Activated T-helper 2 cell treated with anti-CD3 and anti-CD28 coated beads, Interferon-gamma antibody, Interleukin-2, Interleukin-4, amounts not matched to agents 10 μg/mL and 5 μg/mL and 100 μg/mL, durations not matched to agents 14 hours and 24 hours and 36 hours (primary cell): ENCODE results near the gene CTIF. TPM values are rescaled to one million over a fixed set of nuclear protein-coding genes. Genes with fewer than 3 reads are reported as not detected.

ENCODE experiments used
- DNase-seq: peaks from one replicate; pipeline ENCODE4 v3.0.0; 2021; ENCODE audit warnings: low spot score
- H3K27ac Mint-ChIP-seq: one replicate; pipeline ENCODE4 v1.8.0; 2021; ENCODE audit warnings: mixed read lengths
- H3K27me3 Mint-ChIP-seq: one replicate; pipeline ENCODE4 v1.8.0; 2021; ENCODE audit warnings: low read depth, mixed read lengths
- H3K36me3 Mint-ChIP-seq: one replicate; pipeline ENCODE4 v1.8.0; 2021; ENCODE audit warnings: low read depth, mixed read lengths
- H3K4me1 Mint-ChIP-seq: one replicate; pipeline ENCODE4 v1.8.0; 2021; ENCODE audit warnings: low read depth, mixed read lengths
- H3K4me3 Mint-ChIP-seq: one replicate; pipeline ENCODE4 v1.8.0; 2021; ENCODE audit warnings: low read depth, mild to moderate bottlenecking, moderate library complexity, mixed read lengths
- H3K9me3 Mint-ChIP-seq: one replicate; pipeline ENCODE4 v1.8.0; 2021; ENCODE audit warnings: mixed read lengths
- intact Hi-C: fragments of 100-400 bp; cut with micrococcal nuclease; formaldehyde crosslinking; loops from one replicate; pipeline ENCODE4 v1.15.1; 2023
- total RNA-seq: library from RNA; stranded (reverse); gene quantifications from 2 replicates; pipeline ENCODE4 v1.2.3, GENCODE V29; 2022

Gene CTIF
- total RNA-seq, 1 donor from 2014 or later = 7.0 TPM

DNA sequence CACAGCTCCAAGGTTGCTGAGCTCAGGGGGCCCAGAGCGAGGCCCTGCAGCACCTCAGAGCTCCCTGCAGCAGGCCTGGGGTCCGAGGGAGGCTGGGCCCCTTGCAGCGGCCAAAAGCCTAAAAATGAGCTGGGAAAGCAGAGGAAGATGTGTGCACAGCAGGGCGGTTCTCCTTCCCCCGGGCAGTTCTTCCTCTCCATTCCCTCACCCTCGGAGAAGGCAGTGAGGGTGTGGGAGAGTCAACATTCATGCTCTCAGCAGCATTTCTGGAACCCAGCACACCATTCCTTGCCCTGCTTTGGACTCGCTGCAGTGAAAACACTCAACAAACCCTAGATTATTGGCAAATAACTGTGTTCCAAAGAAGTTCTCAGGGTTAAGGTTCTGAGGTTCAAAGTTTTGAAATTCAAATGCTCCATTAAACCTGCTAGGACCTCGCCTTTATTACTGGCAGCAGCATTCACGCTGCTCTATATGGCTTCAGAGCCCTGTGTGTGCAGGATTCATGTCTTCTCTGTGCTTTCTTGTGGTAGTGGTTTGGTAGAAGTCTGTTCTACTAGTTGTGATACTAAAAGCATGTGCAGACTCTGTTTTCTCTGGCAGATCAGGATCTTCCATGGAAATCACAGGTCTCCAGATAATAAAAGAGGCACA, 79.1 kb downstream of the CTIF start:
- H3K27ac Mint-ChIP-seq = no peak overlapping the region
- H3K36me3 Mint-ChIP-seq = no peaks in the 10 kb centered on the region
- DNase-seq = no peak
- no peaks in the 10 kb centered on the region for H3K27me3 Mint-ChIP-seq
- intact Hi-C loops = no loop called here
- H3K4me1 Mint-ChIP-seq = no peaks in the 10 kb centered on the region
- no peaks in the 10 kb centered on the region for H3K9me3 Mint-ChIP-seq
- H3K4me3 Mint-ChIP-seq = no peak overlapping the region

DNA sequence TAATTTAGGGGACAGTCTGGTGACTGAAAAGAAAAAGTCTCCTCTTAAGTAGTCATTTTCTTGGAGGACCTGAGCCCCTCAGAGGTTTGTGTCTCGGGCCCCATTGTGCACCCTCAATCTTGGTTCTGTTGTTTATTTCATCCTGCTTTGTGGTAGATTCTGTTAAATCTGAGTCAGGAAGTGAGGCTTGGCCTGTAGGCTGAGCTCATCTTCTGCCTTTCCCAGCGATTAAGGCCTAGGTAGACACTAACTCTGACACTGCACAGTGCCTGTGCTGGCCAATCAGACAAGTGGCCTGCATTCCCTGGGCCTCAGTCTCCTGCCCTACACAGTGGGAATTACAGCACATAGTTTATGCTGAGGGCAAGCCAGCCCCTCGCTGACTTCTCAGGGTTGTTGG, 80.2 kb downstream of the CTIF start:
- H3K27me3 Mint-ChIP-seq = no peaks in the 10 kb centered on the region
- H3K4me1 Mint-ChIP-seq = no peaks in the 10 kb centered on the region
- intact Hi-C loops = no loop called here
- H3K27ac Mint-ChIP-seq = no peak overlapping the region
- no peak for DNase-seq
- H3K36me3 Mint-ChIP-seq = no peaks in the 10 kb centered on the region
- H3K9me3 Mint-ChIP-seq = no peaks in the 10 kb centered on the region
- no peak overlapping the region for H3K4me3 Mint-ChIP-seq

DNA sequence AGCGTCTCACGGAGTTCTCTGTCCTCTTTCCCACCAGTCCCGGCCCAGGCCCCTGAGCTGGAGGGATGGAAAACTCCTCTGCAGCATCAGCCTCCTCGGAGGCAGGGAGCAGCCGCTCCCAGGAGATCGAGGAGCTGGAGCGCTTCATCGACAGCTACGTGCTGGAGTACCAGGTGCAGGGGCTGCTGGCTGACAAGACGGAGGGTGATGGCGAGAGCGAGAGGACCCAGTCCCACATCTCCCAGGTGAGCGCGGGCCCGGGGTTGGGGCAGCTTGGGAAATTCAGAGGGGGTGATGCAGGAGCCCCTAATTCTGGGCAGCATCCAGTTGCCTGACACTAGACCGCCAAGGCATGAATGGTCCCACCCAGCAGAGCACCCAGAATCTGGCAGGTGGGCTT, 80.7 kb downstream of the CTIF start:
- no peak for DNase-seq
- H3K27ac Mint-ChIP-seq = no peak overlapping the region
- no peaks in the 10 kb centered on the region for H3K27me3 Mint-ChIP-seq
- no peak overlapping the region for H3K4me3 Mint-ChIP-seq
- H3K36me3 Mint-ChIP-seq = no peaks in the 10 kb centered on the region
- no peaks in the 10 kb centered on the region for H3K4me1 Mint-ChIP-seq
- no peaks in the 10 kb centered on the region for H3K9me3 Mint-ChIP-seq
- intact Hi-C loops = no loop called here

DNA sequence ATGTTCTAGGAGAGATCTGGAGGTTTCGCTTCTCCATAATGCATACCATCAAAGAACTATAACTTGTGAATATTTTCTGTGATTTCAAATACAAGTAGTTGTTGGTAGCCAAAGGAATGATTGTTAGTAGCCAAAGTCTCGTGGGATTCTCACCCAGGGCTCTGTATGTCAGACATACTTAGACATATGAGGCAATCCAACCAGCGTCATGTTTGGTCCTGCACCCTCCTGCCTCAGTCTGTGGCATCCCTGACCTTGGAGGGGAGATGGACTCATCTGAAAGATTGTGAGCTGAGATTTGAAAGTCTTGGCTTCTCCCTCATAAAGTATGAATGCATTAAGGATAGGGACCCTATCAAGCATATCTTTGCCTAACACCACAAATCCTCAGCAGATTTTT, 81.2 kb downstream of the CTIF start:
- intact Hi-C loops = no loop called here
- DNase-seq = no peak
- Mint-ChIP-seq H3K27ac (no peak overlapping the region), H3K4me3 (no peak overlapping the region), H3K36me3 (no peaks in the 10 kb centered on the region), H3K9me3 (no peaks in the 10 kb centered on the region), H3K4me1 (no peaks in the 10 kb centered on the region), H3K27me3 (no peaks in the 10 kb centered on the region)

DNA sequence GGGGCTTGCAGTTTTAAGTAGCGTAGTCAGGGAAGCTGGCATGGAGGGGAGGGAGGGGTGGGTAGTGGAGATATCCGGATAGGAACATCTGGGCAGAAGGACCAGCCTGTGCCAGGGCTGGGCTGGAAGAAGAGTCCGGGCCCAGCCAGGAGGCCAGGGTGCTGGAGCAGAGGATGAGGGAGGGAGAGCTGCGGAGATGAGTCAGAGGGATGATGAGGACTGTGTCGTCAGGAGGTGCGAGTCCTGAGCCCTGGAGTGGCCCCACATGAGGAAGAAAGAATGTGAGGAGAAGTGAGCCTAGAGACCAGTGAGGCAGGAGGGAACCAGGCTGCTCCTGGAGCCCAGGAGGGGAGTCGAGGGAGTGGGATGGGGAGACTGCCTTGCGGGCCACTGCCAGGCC, 82.4 kb downstream of the CTIF start:
- H3K36me3 Mint-ChIP-seq = no peaks in the 10 kb centered on the region
- no peak overlapping the region for H3K4me3 Mint-ChIP-seq
- no peaks in the 10 kb centered on the region for H3K4me1 Mint-ChIP-seq
- DNase-seq = no peak
- no peaks in the 10 kb centered on the region for H3K9me3 Mint-ChIP-seq
- no peak overlapping the region for H3K27ac Mint-ChIP-seq
- intact Hi-C loops = no loop called here
- no peaks in the 10 kb centered on the region for H3K27me3 Mint-ChIP-seq

DNA sequence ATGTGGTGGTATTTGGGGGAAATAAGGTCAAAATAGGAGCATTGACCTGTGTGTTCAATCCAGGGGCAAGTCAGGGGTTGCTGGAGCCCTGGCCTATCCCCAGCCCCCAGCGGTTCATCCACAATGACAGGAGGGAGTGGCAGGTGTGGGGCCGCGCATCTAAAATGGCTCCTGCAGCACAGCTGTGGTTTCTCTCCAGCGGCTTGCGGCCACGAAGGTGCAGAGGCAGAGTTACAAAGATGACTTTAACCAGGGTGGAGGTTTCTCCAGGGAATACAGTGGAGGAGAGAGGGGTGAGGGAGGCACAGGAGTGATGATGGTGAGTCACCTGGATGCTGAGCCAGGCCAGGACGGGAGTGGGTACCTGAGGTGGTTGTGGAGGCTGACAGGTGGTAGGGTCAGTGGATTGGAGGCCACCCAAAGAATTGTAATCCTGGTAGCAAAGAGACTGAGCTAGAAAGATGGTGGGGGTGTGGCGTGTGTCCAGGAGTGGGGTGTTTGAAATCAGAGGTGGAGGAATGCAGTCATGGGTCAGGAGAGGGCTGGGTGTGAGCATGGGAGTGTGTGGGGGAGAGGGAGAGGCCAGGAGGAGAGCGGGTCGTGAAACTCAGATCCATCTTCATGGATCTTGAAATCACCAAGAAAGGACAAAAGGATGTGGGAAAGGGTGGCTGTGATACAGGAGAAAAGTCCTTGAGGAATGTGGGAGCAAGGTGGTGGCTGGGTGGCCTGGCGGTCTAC, 83.2 kb downstream of the CTIF start:
- Mint-ChIP-seq H3K27me3 (no peaks in the 10 kb centered on the region), H3K36me3 (no peaks in the 10 kb centered on the region), H3K27ac (no peak overlapping the region), H3K4me1 (no peaks in the 10 kb centered on the region), H3K4me3 (no peak overlapping the region), H3K9me3 (no peaks in the 10 kb centered on the region)
- no peak for DNase-seq
- intact Hi-C loops = no loop called here

DNA sequence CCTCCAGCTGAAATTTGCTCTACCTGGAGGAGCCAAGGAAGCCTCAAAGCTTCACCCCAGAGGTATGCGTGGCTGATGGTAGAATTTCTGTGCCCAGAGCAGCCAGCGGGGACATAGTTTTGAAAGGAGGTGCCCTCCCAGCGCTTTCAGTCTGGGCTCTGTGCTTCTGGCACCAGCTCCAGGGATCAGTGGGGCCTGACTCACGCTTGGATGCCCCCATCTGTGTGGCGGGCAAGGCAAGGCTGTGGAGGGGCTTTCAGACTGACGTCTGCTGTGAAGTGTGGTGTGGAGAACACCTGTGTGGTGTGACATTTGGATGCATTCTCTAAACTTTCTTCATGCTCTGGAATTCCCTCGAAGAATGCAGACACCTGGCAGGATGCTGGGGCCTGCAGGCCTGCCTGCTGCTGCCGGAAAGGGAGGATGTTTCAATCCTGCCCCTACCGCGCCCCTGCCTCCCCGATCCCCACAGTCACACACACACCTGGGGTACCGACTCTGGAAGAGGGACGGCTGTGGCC, 84.1 kb downstream of the CTIF start:
- Mint-ChIP-seq H3K4me3 (no peak overlapping the region), H3K4me1 (no peaks in the 10 kb centered on the region), H3K36me3 (no peaks in the 10 kb centered on the region), H3K27me3 (no peaks in the 10 kb centered on the region), H3K27ac (no peak overlapping the region), H3K9me3 (no peaks in the 10 kb centered on the region)
- intact Hi-C loops = no loop called here
- DNase-seq = no peak

DNA sequence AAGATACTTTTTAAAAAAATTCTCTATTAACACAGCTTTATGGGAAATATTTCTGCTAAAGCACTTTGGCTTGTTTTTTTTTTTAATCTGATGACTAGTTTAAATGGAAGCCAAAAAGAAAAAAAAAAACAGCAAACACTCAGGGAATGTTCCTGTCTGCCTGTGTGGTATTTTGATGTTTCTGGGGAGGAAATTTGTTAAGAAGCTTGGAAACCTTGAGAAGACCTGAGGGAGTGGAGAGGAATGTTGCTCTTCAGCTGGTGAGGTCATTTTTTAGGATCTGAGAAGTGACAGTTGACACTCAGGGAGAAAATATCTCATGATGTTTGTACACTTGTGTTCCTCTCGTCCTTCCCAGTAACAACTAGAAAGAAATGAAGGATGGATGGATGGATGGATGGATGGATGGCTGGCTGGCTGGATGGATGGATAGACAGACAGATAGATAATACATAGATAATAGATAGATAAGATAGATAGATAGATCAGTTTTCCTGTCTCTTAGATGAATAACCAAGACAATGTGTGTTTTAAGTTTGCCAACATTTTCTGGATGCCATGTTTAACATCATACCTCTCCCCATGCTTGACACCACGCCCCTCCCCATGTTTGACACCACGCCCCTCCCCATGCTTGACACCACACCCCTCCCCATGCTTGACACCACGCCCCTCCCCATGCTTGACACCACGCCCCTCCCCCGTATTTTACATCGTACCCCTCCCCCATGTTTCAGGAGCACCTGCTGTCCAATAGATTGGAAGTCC, 84.8 kb downstream of the CTIF start:
- no peaks in the 10 kb centered on the region for H3K27me3 Mint-ChIP-seq
- no peaks in the 10 kb centered on the region for H3K4me1 Mint-ChIP-seq
- no peak for DNase-seq
- H3K27ac Mint-ChIP-seq = no peak overlapping the region
- intact Hi-C loops = no loop called here
- no peaks in the 10 kb centered on the region for H3K9me3 Mint-ChIP-seq
- H3K4me3 Mint-ChIP-seq = no peak overlapping the region
- no peaks in the 10 kb centered on the region for H3K36me3 Mint-ChIP-seq

DNA sequence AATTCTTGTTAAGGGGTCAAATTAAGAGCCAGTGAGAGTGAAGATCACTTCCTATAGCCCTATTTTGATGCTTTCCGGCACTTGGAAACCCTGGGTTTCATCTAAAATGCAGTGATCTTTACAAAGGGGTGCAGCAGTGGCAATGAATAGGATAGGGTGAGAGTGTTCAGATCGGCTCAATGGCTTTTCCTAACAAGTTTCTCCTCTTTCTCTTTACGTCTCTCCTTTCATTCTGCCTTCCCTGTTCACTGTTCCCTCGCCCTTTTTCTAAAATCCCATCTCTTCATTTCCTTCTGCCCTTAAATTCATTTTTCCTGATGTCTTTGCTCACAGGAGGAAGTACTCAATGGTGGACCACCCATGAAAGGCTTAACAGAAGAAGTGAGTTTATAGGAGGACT, 86.0 kb downstream of the CTIF start:
- H3K27ac Mint-ChIP-seq = no peak overlapping the region
- no peaks in the 10 kb centered on the region for H3K36me3 Mint-ChIP-seq
- H3K27me3 Mint-ChIP-seq = no peaks in the 10 kb centered on the region
- no peaks in the 10 kb centered on the region for H3K4me1 Mint-ChIP-seq
- intact Hi-C loops = no loop called here
- DNase-seq = no peak
- H3K9me3 Mint-ChIP-seq = no peaks in the 10 kb centered on the region
- no peak overlapping the region for H3K4me3 Mint-ChIP-seq

DNA sequence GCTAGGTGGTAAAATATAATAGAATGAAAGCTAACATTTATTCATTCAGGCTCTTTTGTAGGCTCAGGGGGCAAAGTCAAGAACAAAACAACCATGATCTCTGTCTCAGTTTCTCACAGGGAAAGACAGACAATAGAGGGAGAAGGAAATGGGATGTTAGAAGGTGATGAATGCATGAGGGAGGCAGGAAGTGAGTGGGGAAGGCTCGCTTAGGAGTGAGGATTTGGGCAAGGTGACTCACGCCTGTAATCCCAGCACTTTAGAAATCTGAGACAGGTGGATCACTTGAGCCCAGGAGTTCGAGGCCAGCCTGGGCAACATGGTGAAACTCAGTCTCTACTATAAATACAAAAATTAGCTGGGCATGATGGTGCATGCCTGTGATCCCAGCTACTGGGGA, 88.4 kb downstream of the CTIF start:
- no peaks in the 10 kb centered on the region for H3K9me3 Mint-ChIP-seq
- DNase-seq = no peak
- no peak overlapping the region for H3K27ac Mint-ChIP-seq
- intact Hi-C loops = no loop called here
- no peaks in the 10 kb centered on the region for H3K27me3 Mint-ChIP-seq
- H3K4me1 Mint-ChIP-seq = no peaks in the 10 kb centered on the region
- H3K36me3 Mint-ChIP-seq = no peaks in the 10 kb centered on the region
- H3K4me3 Mint-ChIP-seq = no peak overlapping the region

DNA sequence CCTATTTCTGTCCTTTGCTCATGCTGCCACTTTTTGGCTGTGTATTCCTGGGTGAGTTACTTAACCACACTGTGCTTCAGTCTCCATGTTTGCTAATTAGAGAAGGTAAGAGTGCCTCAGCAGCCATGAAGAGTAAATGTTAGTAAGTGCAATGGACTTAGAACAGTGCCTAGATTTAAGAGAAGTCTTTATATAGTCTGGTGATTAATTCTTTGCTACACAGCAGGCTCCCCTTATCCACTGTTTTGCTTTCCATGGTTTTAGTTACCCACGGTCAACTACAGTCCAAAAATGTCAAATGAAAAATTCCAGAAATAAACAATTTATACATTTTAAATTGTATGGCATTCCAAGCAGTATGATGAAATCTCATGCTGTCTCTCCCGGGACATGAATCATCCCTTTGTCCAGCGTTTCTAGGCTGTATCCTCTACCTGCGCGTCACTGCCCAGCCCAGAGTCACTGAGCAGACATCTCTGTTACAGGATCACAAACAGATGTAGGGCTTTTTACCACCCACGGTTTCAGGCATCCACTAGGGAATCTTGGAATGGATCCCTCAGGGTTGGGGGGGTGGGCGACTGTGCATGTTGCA, 91.0 kb downstream of the CTIF start:
- no peak overlapping the region for H3K4me3 Mint-ChIP-seq
- no peaks in the 10 kb centered on the region for H3K27me3 Mint-ChIP-seq
- H3K9me3 Mint-ChIP-seq = no peaks in the 10 kb centered on the region
- H3K4me1 Mint-ChIP-seq = no peaks in the 10 kb centered on the region
- H3K27ac Mint-ChIP-seq = no peak overlapping the region
- H3K36me3 Mint-ChIP-seq = no peaks in the 10 kb centered on the region
- no peak for DNase-seq
- intact Hi-C loops = no loop called here

DNA sequence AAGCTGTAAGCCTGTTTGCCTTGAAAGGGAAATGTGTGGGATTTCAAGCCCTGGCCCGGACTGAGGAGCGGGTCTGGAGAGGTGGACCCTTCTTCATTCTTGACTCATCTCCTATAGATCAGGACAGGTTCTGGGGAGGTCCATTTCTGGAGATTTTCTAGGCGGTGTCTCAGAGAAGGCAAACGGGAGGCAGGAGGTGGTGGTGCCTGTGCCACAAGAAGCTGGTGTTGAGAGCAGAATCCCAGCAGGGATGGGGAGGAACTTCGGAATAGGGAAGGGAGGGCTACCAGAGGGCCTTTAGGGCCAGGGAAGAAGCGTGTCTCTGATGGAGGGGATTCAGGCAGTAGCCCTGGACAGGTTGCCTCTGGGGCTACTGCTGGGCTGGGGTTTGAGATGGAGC, 93.0 kb downstream of the CTIF start:
- Mint-ChIP-seq H3K27me3 (no peaks in the 10 kb centered on the region), H3K27ac (no peak overlapping the region), H3K36me3 (no peaks in the 10 kb centered on the region), H3K4me3 (no peak overlapping the region), H3K4me1 (no peaks in the 10 kb centered on the region), H3K9me3 (no peaks in the 10 kb centered on the region)
- intact Hi-C loops = no loop called here
- DNase-seq = no peak
